ENCODE measurements around the gene POU6F2. TPM values are rescaled to one million over a fixed set of nuclear protein-coding genes. Genes with fewer than 3 reads are reported as not detected.

POU6F2 gene
- total RNA-seq, 1 donor from 2014 or later: 0.24 TPM

DNA sequence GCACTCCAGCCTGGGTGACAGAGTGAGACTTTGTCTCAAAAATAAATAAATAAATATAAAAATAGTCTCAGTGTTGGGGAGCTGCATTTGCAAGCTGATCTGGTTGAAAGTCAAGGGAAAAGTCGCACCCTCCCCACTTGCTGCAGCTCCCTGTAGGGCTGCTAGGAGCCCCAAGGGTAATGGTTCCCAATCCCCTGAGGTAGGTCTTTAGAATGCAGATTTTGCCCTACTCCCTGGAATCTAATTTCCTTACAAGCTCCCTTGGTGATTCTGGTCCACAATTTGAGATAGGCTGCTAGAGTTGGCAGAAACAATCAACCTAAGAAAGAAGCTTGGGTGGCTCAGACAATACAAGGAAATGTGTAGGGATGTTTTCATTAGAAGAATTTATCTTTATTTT, 356.0 kb downstream of the POU6F2 start:
- ChIA-PET POLR2A (no interaction called here), CTCF (no interaction called here)
- Mint-ChIP-seq H3K4me3 (no peak overlapping the region), H3K4me1 (no peaks in the 10 kb centered on the region), H3K27ac (no peak overlapping the region), H3K9me3 (no peaks in the 10 kb centered on the region), H3K27me3 (peaks cover 2% of the 10 kb centered on the region), H3K36me3 (ENCODE audit: low read depth) (no peaks in the 10 kb centered on the region)
- DNase-seq (no peak), ATAC-seq (ENCODE audit: low read depth) (no peak)
- TF ChIP-seq, protein P1, sequence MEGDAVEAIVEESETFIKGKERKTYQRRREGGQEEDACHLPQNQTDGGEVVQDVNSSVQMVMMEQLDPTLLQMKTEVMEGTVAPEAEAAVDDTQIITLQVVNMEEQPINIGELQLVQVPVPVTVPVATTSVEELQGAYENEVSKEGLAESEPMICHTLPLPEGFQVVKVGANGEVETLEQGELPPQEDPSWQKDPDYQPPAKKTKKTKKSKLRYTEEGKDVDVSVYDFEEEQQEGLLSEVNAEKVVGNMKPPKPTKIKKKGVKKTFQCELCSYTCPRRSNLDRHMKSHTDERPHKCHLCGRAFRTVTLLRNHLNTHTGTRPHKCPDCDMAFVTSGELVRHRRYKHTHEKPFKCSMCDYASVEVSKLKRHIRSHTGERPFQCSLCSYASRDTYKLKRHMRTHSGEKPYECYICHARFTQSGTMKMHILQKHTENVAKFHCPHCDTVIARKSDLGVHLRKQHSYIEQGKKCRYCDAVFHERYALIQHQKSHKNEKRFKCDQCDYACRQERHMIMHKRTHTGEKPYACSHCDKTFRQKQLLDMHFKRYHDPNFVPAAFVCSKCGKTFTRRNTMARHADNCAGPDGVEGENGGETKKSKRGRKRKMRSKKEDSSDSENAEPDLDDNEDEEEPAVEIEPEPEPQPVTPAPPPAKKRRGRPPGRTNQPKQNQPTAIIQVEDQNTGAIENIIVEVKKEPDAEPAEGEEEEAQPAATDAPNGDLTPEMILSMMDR (IDR thresholded peaks at IDR 0.05): no peak
- intact Hi-C loops (cut with micrococcal nuclease): no loop called here

DNA sequence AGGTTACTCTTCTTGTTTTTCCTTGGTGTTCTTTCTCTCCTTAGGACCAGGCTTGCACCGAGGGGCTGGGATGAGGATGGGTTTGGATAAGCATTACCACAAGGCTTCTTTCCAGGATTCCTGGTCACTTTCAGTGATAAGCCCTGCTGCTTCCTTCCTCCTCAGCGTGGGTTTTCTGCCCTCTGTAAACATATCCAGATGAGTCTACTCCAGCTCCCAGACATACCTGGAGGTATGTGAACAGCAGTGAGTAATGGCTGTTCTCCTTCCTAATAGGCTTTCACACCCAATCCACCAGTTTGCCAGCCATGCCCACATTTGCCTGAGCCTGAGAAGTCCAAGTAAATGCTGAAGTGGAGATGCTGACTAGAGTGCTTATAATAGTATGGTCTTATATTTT, 358.7 kb downstream of the POU6F2 start:
- intact Hi-C loops (cut with micrococcal nuclease): no loop called here
- Mint-ChIP-seq H3K27me3 (peaks cover 7% of the 10 kb centered on the region), H3K27ac (no peak overlapping the region), H3K36me3 (ENCODE audit: low read depth) (no peaks in the 10 kb centered on the region), H3K9me3 (no peaks in the 10 kb centered on the region), H3K4me3 (no peak overlapping the region), H3K4me1 (no peaks in the 10 kb centered on the region)
- no peak for ATAC-seq (ENCODE audit: low read depth)
- ChIA-PET CTCF (no interaction called here), POLR2A (no interaction called here)
- DNase-seq: no peak
- TF ChIP-seq, protein P1 (IDR thresholded peaks at IDR 0.05): no peak

DNA sequence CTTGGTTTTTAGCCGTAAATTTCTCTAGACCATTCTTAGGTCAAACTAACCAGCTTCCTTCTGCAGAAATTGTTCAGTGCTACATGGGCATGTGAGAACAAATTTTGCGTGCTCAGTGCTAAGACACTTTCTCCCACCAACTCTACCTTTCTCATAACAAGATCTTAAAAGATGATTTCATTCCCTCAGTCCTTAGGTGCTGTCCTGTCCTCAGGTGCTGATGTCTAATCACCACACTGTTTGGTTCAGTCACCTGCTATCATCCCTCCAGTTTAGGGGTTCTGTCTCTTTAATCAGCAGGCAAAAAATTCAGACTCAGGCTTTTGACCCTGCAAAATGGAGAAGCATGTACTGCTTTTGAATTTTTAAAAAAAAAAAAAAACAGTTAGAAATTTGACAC, 361.0 kb downstream of the POU6F2 start:
- DNase-seq (no peak), ATAC-seq (ENCODE audit: low read depth) (no peak)
- CTCF ChIA-PET: no interaction called here
- H3K27ac Mint-ChIP-seq: no peak overlapping the region
- peaks cover 7% of the 10 kb centered on the region for H3K27me3 Mint-ChIP-seq
- TF ChIP-seq, protein P1 (IDR thresholded peaks at IDR 0.05): no peak
- POLR2A ChIA-PET: no interaction called here
- H3K9me3 Mint-ChIP-seq: no peaks in the 10 kb centered on the region
- no peaks in the 10 kb centered on the region for H3K4me1 Mint-ChIP-seq
- no peak overlapping the region for H3K4me3 Mint-ChIP-seq
- intact Hi-C loops (cut with micrococcal nuclease): no loop called here
- no peaks in the 10 kb centered on the region for H3K36me3 Mint-ChIP-seq (ENCODE audit: low read depth)

DNA sequence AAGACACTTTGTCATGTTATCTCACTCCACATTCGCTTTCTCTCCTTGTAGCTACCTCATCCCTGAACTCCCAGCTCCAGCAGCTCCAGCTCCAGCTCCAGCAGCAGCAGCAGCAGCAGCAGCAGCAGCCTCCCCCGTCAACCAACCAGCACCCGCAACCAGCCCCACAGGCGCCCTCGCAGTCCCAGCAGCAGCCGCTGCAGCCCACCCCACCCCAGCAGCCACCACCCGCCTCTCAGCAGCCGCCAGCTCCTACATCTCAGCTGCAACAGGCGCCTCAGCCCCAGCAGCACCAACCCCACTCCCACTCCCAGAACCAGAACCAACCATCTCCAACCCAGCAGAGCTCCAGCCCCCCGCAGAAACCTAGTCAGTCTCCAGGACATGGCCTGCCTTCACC, 361.9 kb downstream of the POU6F2 start:
- no peak for ATAC-seq (ENCODE audit: low read depth)
- TF ChIP-seq, protein P1 (IDR thresholded peaks at IDR 0.05): no peak
- no peaks in the 10 kb centered on the region for H3K4me1 Mint-ChIP-seq
- DNase-seq: no peak
- peaks cover 5% of the 10 kb centered on the region for H3K27me3 Mint-ChIP-seq
- H3K36me3 Mint-ChIP-seq (ENCODE audit: low read depth): no peaks in the 10 kb centered on the region
- H3K9me3 Mint-ChIP-seq: no peaks in the 10 kb centered on the region
- POLR2A ChIA-PET: interaction anchor here (0.7 kb wide), 1 partner anchor 11 kb away, joined by 3 read pairs; no protein-coding TSS in a partner anchor
- H3K27ac Mint-ChIP-seq: no peak overlapping the region
- no peak overlapping the region for H3K4me3 Mint-ChIP-seq
- intact Hi-C loops (cut with micrococcal nuclease): no loop called here
- CTCF ChIA-PET: no interaction called here

DNA sequence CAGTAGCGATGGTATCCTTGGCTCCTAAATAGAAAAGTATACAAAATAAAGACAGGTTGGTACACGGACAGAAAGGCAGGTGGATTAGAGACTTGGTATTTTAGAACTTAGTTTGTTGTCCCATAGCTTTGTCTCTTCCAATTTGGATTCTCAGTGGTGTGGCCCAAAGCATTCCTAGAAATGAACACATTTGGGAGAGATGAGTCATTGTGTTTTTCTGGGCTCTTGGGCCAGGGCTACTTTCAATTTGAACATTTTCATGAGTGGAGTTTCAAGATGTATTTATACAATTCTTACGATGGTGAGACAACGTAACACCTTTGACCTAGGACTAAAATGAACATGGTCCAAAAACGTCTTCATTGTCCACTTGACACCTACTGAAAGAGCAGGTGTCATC, 363.4 kb downstream of the POU6F2 start:
- no peak overlapping the region for H3K4me3 Mint-ChIP-seq

More for the DNA sequence above, 363.4 kb downstream of the POU6F2 start:
- intact Hi-C loops (cut with micrococcal nuclease): no loop called here
- Mint-ChIP-seq H3K36me3 (ENCODE audit: low read depth) (no peaks in the 10 kb centered on the region), H3K27ac (no peak overlapping the region), H3K9me3 (no peaks in the 10 kb centered on the region), H3K4me1 (no peaks in the 10 kb centered on the region), H3K27me3 (peaks cover 4% of the 10 kb centered on the region)
- DNase-seq (no peak), ATAC-seq (ENCODE audit: low read depth) (no peak)
- POLR2A ChIA-PET: no interaction called here
- TF ChIP-seq, protein P1 (IDR thresholded peaks at IDR 0.05): no peak
- CTCF ChIA-PET: no interaction called here
